HEK293T (cell line): ENCODE results near the gene CFAP45.

ENCODE experiments used
- CTCF ChIA-PET: fragments of 350-600 bp; formaldehyde crosslinking; extraction: SDS; loops from one replicate; lab custom pipeline; 2021; ENCODE audit warnings: antibody characterized with exemption, inconsistent platforms; lab: Yijun Ruan, JAX
- POLR2A ChIA-PET: fragments of 350-600 bp; formaldehyde crosslinking; extraction: SDS; loops from one replicate; lab custom pipeline; 2020; ENCODE audit warnings: antibody characterized with exemption, inconsistent platforms; lab: Yijun Ruan, JAX
- DNase-seq: peaks from one replicate; pipeline ENCODE4 v3.0.0; 2012; ENCODE audit warnings: mixed read lengths; ENCODE audit errors: extremely low spot score
- ARNT ChIP-seq: fragments of 450-650 bp; IDR thresholded peaks from 2 replicates; pipeline ENCODE4 v1.6.1; 2017; ENCODE audit warnings: mild to moderate bottlenecking
- BHLHE40 ChIP-seq: fragments of 450-650 bp; IDR thresholded peaks from 2 replicates; pipeline ENCODE4 v1.6.1; 2016; ENCODE audit warnings: mild to moderate bottlenecking, moderate library complexity, borderline replicate concordance
- CTBP1 ChIP-seq: fragments of 450-650 bp; IDR thresholded peaks from 2 replicates; pipeline ENCODE4 v1.6.1; 2016; ENCODE audit warnings: borderline replicate concordance
- ELF4 ChIP-seq: fragments of 450-650 bp; IDR thresholded peaks from 2 replicates; pipeline ENCODE4 v1.6.1; 2017; ENCODE audit warnings: antibody characterized with exemption
- FOXA1 ChIP-seq: fragments of 450-650 bp; IDR thresholded peaks from 2 replicates; pipeline ENCODE4 v1.6.1; 2016; ENCODE audit warnings: mild to moderate bottlenecking
- FOXK2 ChIP-seq: fragments of 450-650 bp; IDR thresholded peaks from 2 replicates; pipeline ENCODE4 v1.6.1; 2016; ENCODE audit warnings: mild to moderate bottlenecking
- FOXM1 ChIP-seq: fragments of 450-650 bp; IDR thresholded peaks from 2 replicates; pipeline ENCODE4 v1.6.1; 2017; ENCODE audit warnings: mild to moderate bottlenecking, borderline replicate concordance
- HDGF ChIP-seq: fragments of 450-650 bp; IDR thresholded peaks from 2 replicates; pipeline ENCODE4 v1.6.1; 2017; ENCODE audit warnings: antibody characterized with exemption, borderline replicate concordance
- L3MBTL2 ChIP-seq: fragments of 450-650 bp; conservative IDR thresholded peaks from 2 replicates; pipeline ENCODE4 v1.6.1; 2016; ENCODE audit warnings: mild to moderate bottlenecking
- LEF1 ChIP-seq: fragments of 450-650 bp; IDR thresholded peaks from 2 replicates; pipeline ENCODE4 v1.6.1; 2017; ENCODE audit warnings: mild to moderate bottlenecking, borderline replicate concordance
- NFRKB ChIP-seq: fragments of 450-650 bp; IDR thresholded peaks from 2 replicates; pipeline ENCODE4 v1.6.1; 2016; ENCODE audit warnings: mild to moderate bottlenecking, moderate library complexity
- PKNOX1 ChIP-seq: fragments of 450-650 bp; IDR thresholded peaks from 2 replicates; pipeline ENCODE4 v1.6.1; 2016
- SP1 ChIP-seq: fragments of 450-650 bp; IDR thresholded peaks from 2 replicates; pipeline ENCODE4 v1.6.1; 2017
- SUZ12 ChIP-seq: fragments of 450-650 bp; IDR thresholded peaks from 2 replicates; pipeline ENCODE4 v1.6.1; 2016; ENCODE audit warnings: mild to moderate bottlenecking
- TARDBP ChIP-seq: fragments of 450-650 bp; IDR thresholded peaks from 2 replicates; pipeline ENCODE4 v1.6.1; 2016
- ZNF384 ChIP-seq: fragments of 450-650 bp; IDR thresholded peaks from 2 replicates; pipeline ENCODE4 v1.6.1; 2016

CFAP45 gene

GRCh38 chr1:159941591-159942560 is 41.9 kb upstream of the CFAP45 start:
- CTCF ChIA-PET, result no interaction called here
- POLR2A ChIA-PET, result interaction anchor here (1.2 kb wide), 1 partner anchor 16 kb away, joined by 3 read pairs; the partner anchor contains the start of gene TAGLN2
- TF ChIP-seq TARDBP (no peak), FOXM1 (no peak), ZNF384 (no peak), FOXA1 (no peak), LEF1 (no peak), ARNT (no peak), SUZ12 (no peak), BHLHE40 (no peak), NFRKB (no peak), FOXK2 (no peak), L3MBTL2 (no peak), HDGF (no peak), SP1 (no peak), PKNOX1 (no peak), ELF4 (no peak), CTBP1 (no peak)
- DNase-seq, result no peak

DNA sequence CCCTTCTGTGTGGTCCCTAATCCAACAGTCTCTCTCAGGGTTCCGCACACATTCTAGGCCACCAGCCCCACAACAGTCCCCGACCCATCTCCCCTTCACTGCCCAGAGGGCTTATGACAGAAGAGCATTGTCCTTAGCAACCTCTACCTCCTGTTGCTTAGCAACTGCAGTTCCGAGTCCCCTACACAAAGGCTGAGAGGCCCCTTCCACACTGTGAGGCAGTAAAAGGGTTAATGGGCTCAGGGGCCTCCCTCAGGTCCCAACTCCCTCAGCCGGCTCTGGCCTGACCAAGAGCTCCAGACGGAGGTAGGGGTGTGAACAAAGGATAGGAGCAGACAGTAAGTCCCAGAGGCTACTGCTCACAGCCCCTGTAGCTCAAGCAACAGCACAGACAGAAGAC is 41.2 kb upstream of the CFAP45 start:
- DNase-seq, result no peak

GRCh38 chr1:159940006-159940620 is 40.1 kb upstream of the CFAP45 start:
- TF ChIP-seq LEF1 (no peak), ZNF384 (no peak), FOXM1 (no peak), ARNT (no peak), FOXK2 (no peak), TARDBP (no peak), NFRKB (no peak), SP1 (no peak), SUZ12 (no peak), FOXA1 (no peak), ELF4 (no peak), L3MBTL2 (no peak), HDGF (no peak), PKNOX1 (no peak), CTBP1 (no peak), BHLHE40 (no peak)
- ChIA-PET CTCF (interaction anchor here (1.3 to 9.6 kb wide), 3 partner anchors 24 to 141 kb away, joined by 3 to 60 read pairs (median 4); no protein-coding TSS in a partner anchor), POLR2A (interaction anchor here (1.8 kb wide), 1 partner anchor 15 kb away, joined by 7 read pairs; the partner anchor contains the start of gene TAGLN2)
- DNase-seq, result no peak

More for the DNA sequence above, 41.2 kb upstream of the CFAP45 start:
- POLR2A ChIA-PET, result interaction anchor here (1.2 kb wide), 1 partner anchor 16 kb away, joined by 3 read pairs; the partner anchor contains the start of gene TAGLN2
- TF ChIP-seq SP1 (no peak), ZNF384 (no peak), ELF4 (no peak), HDGF (no peak), L3MBTL2 (no peak), NFRKB (no peak), BHLHE40 (no peak), CTBP1 (no peak), ARNT (no peak), PKNOX1 (no peak), SUZ12 (no peak)
- CTCF ChIA-PET, result no interaction called here

GRCh38 chr1:159939678-159940002 is 39.7 kb upstream of the CFAP45 start:
- ChIA-PET POLR2A (interaction anchor here (1.8 kb wide), 1 partner anchor 15 kb away, joined by 7 read pairs; the partner anchor contains the start of gene TAGLN2), CTCF (interaction anchor here (1.3 to 9.6 kb wide), 3 partner anchors 23 to 140 kb away, joined by 3 to 60 read pairs (median 4); no protein-coding TSS in a partner anchor)
- DNase-seq, result no peak
- TF ChIP-seq ARNT (no peak), SUZ12 (no peak), ZNF384 (no peak), CTBP1 (no peak)

GRCh38 chr1:159938905-159939677 is 39.1 kb upstream of the CFAP45 start:
- no peak for TF ChIP-seq LEF1
- TF ChIP-seq SUZ12, result no peak
- no peak for TF ChIP-seq ZNF384
- ChIA-PET CTCF (interaction anchor here (0.6 to 9.6 kb wide), 4 partner anchors 23 to 140 kb away, joined by 3 to 60 read pairs (median 4); no protein-coding TSS in a partner anchor), POLR2A (interaction anchor here (1.0 to 1.8 kb wide), 2 partner anchors 14 to 92 kb away, joined by 3 to 7 read pairs; partner anchors contain the start of gene TAGLN2)
- DNase-seq, result no peak
